B cell (primary cell): ENCODE results near the gene PRR20E. TPM values are rescaled to one million over a fixed set of nuclear protein-coding genes. Genes with fewer than 3 reads are reported as not detected.
"Not testable (repeated sequence)": the region's sequence is repeated elsewhere in the genome, so short reads cannot be mapped to it uniquely, and the experiment has no call there.

Experiments
- ATAC-seq: fragments of 200-7000 bp; cut with Tn5 transposase; one replicate; pipeline ENCODE4 v1.10.0; 2021; ENCODE audit warnings: low read depth, mild to moderate bottlenecking, moderate number of reproducible peaks, moderate library complexity
- CTCF ChIA-PET: fragments of 350-600 bp; sonication (Branson Sonifier 250); formaldehyde crosslinking; loops from one replicate; lab custom pipeline; 2021; ENCODE audit warnings: antibody characterized with exemption, inconsistent platforms; lab: Charles Lee
- POLR2A ChIA-PET: fragments of 350-600 bp; sonication (Branson Sonifier 250); formaldehyde crosslinking; loops from one replicate; lab custom pipeline; 2021; ENCODE audit warnings: antibody characterized with exemption; lab: Charles Lee
- DNase-seq: peaks from one replicate; pipeline ENCODE4 v3.0.0; 2013
- H2AFZ ChIP-seq: 2 replicates; pipeline ENCODE4 v1.6.1; 2012; ENCODE audit warnings: mild to moderate bottlenecking, low read depth, low read length; ENCODE audit not compliant: insufficient read depth, poor library complexity, severe bottlenecking
- H3K27ac ChIP-seq, 2 donors: 1 replicate in 1 of 2; 2 replicates in 1 of 2; pipeline ENCODE4 v1.5.1; 2012 to 2013; ENCODE audit warnings: low read length in 2 of 2, mild to moderate bottlenecking in 2 of 2, moderate library complexity in 1 of 2
- H3K27me3 ChIP-seq, 4 experiments: fragments of 200-600 bp in 1 of 4; sonication (generic) in 1 of 4; replicated peaks in 1 of 4; 1 replicate in 2 of 4; 2 replicates in 2 of 4; pipeline versions ENCODE4 v1.6.1 to v1.7.0; 2013 to 2016; ENCODE audit warnings: low read length in 3 of 4, mild to moderate bottlenecking in 2 of 4, mixed read lengths in 1 of 4, moderate library complexity in 1 of 4; ENCODE audit not compliant: insufficient read depth in 4 of 4, control insufficient read depth in 3 of 4; ENCODE audit errors: control extremely low read depth in 1 of 4
- H3K36me3 ChIP-seq, 2 experiments: replicated peaks in 1 of 2; 1 replicate in 1 of 2; 2 replicates in 1 of 2; pipeline versions ENCODE4 v1.6.1 to v1.7.1; 2013; ENCODE audit warnings: low read length in 1 of 2; ENCODE audit not compliant: insufficient read depth in 2 of 2, control insufficient read depth in 1 of 2; ENCODE audit errors: control extremely low read depth in 1 of 2, extremely low read depth in 1 of 2
- H3K4me1 ChIP-seq, 2 donors: fragments of 200-600 bp in 1 of 2; sonication (generic) in 1 of 2; 1 replicate in 1 of 2; 2 replicates in 1 of 2; pipeline versions ENCODE4 v1.5.1 to v1.6.1; 2013 to 2017; ENCODE audit warnings: low read length in 2 of 2; ENCODE audit not compliant: control insufficient read depth in 2 of 2, insufficient read depth in 2 of 2
- H3K4me2 ChIP-seq: replicated peaks from 2 replicates; pipeline ENCODE3; 2012; ENCODE audit warnings: mild to moderate bottlenecking, low read depth, low read length; ENCODE audit not compliant: poor library complexity, severe bottlenecking
- H3K4me3 ChIP-seq, 5 experiments: fragments of 200-600 bp in 1 of 5; sonication (generic) in 1 of 5; 1 replicate in 3 of 5; 2 replicates in 2 of 5; pipeline versions ENCODE4 v1.5.1 to v1.7.0; 2011 to 2016; ENCODE audit warnings: low read length in 4 of 5, mild to moderate bottlenecking in 4 of 5, low read depth in 2 of 5, control low read depth in 1 of 5, moderate library complexity in 1 of 5; ENCODE audit not compliant: insufficient read depth in 1 of 5; ENCODE audit errors: control extremely low read depth in 1 of 5, extremely low read depth in 1 of 5
- H3K79me2 ChIP-seq: fragments of 200-600 bp; sonication (generic); one replicate; pipeline ENCODE4 v1.6.0; 2016; ENCODE audit warnings: low read length; ENCODE audit not compliant: control insufficient read depth, insufficient read depth
- H3K9ac ChIP-seq: fragments of 200-600 bp; sonication (generic); 2 replicates; pipeline ENCODE4 v1.6.1; 2017; ENCODE audit warnings: mild to moderate bottlenecking, low read length, moderate library complexity
- H3K9me3 ChIP-seq, 3 donors: one replicate each; pipeline versions ENCODE4 v1.6.1 to v1.7.1; 2013; ENCODE audit warnings: low read length in 2 of 3; ENCODE audit not compliant: control insufficient read depth in 2 of 3, insufficient read depth in 1 of 3; ENCODE audit errors: control extremely low read depth in 1 of 3
- H4K20me1 ChIP-seq: 2 replicates; pipeline ENCODE4 v1.6.0; 2012; ENCODE audit warnings: mild to moderate bottlenecking, low read length; ENCODE audit not compliant: insufficient read depth, control insufficient read depth, poor library complexity, severe bottlenecking
- H3K27ac Mint-ChIP-seq: one replicate; pipeline ENCODE4 v1.8.0; 2021; ENCODE audit warnings: mixed read lengths
- H3K27me3 Mint-ChIP-seq: one replicate; pipeline ENCODE4 v1.8.0; 2021; ENCODE audit warnings: mixed read lengths
- H3K4me1 Mint-ChIP-seq: one replicate; pipeline ENCODE4 v1.8.0; 2021; ENCODE audit warnings: mixed read lengths
- H3K4me3 Mint-ChIP-seq: one replicate; pipeline ENCODE4 v1.8.0; 2021; ENCODE audit warnings: mixed read lengths
- H3K9me3 Mint-ChIP-seq: one replicate; pipeline ENCODE4 v1.8.0; 2022; ENCODE audit warnings: mixed read lengths; ENCODE audit not compliant: insufficient read depth
- EZH2 ChIP-seq: IDR thresholded peaks from 2 replicates; pipeline ENCODE4 v1.6.1; 2012; ENCODE audit warnings: borderline replicate concordance, low read depth, mild to moderate bottlenecking, moderate library complexity, low read length; ENCODE audit not compliant: insufficient read depth, poor library complexity, severe bottlenecking
- WGBS: methylation state at CpG from one replicate; pipeline ENCODE4 v1.1.5; 2013; ENCODE audit warnings: missing lambda C conversion rate; ENCODE audit not compliant: insufficient coverage; 5-methylcytosine and 5-hydroxymethylcytosine counted together
- intact Hi-C: fragments of 100-400 bp; cut with micrococcal nuclease; formaldehyde crosslinking; loops from one replicate; pipeline ENCODE4 v1.10.0; 2022
- polyA minus RNA-seq: library from RNA; depleted of rRNA, polyadenylated mRNA; stranded (reverse); fragments of >200 nt; gene quantifications from 2 replicates; pipeline ENCODE4 v1.2.3, GENCODE V29; 2012
- polyA plus RNA-seq: library from polyadenylated mRNA; depleted of rRNA; stranded (reverse); fragments of >200 nt; gene quantifications from 2 replicates; pipeline ENCODE4 v1.2.3, GENCODE V29; 2012
- total RNA-seq, 2 donors: library from RNA; stranded (reverse); fragments of 120-200 nt in 1 of 2; gene quantifications; 1 replicate in 1 of 2; 2 replicates in 1 of 2; pipeline versions ENCODE4 v1.2.3 to v1.2.4, GENCODE V29; 2013 to 2022
- TF ChIP-seq, protein P1 (sequence below): fragments of 200-600 bp; IDR thresholded peaks from one replicate; pipeline ENCODE4 v1.8.0; 2022; ENCODE audit warnings: antibody characterized with exemption, mild to moderate bottlenecking

The PRR20E gene
- total RNA-seq (not detected in 2 replicates), polyA plus RNA-seq (not detected in 2 replicates), polyA minus RNA-seq (not detected in 2 replicates)
- total RNA-seq (2013): not detected

DNA sequence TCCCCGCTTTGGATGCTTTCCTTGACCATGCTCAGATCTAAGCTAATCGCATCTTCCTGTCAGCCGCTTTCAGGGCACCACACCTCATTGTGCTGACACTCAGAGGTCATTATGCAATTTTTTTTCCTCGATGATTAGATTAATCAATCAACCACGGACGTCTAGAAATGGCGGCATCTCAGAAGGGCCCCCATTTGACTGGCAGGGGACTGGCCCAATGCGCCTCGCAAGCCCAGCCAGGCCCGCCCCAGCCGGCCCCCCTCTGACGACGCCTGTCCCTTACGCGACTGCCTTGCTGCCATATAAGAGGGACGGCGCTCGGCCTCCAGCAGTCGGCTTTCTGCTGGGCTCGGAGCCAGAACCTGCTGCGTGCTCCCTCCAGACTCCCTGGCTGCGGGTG, at the start of gene PRR20E:
Gene PRR20E, plus strand, starts transcription at position 301 of the 400 bp plus-strand sequence. CDS start 387 bp downstream, outside the sequence.
- H3K4me1 ChIP-seq, H3K79me2 ChIP-seq, H3K4me1 Mint-ChIP-seq, H2AFZ ChIP-seq, H3K9me3 ChIP-seq, POLR2A ChIA-PET, H3K4me3 Mint-ChIP-seq, ATAC-seq, H3K36me3 ChIP-seq, H3K4me3 ChIP-seq, H3K27me3 ChIP-seq, H4K20me1 ChIP-seq, H3K27me3 Mint-ChIP-seq, intact Hi-C loops, H3K4me2 ChIP-seq, DNase-seq, H3K27ac ChIP-seq, H3K27ac Mint-ChIP-seq, H3K9me3 Mint-ChIP-seq, H3K9ac ChIP-seq, CTCF ChIA-PET: not testable (repeated sequence)
- no CpG with 5 or more reads among the region's 22 CpGs for WGBS

DNA sequence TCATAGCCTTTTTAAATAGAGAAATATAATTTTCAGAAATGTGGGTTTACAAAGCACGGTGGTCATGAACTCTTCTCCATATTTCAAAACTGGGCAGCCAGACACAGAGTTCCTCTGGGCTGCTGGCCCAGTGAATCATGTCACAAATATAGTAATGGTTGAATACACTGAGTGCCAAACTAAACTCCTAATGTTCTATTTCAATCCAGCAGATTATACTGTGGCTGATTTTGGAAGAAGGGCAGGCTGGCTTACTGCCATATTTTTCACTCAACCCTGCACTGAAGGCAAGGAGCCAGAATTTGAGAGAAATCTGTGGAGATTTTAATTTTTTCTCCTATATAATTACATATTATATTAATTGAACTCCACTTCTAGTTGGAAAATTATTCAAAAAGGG, 43.3 kb upstream of the PRR20E start:
- WGBS: no CpG with 5 or more reads among the region's 1 CpG
- H3K27ac Mint-ChIP-seq: no peak overlapping the region
- CTCF ChIA-PET: no interaction called here
- Histone ChIP-seq H3K27ac (no peak overlapping the region), H3K4me2 (no peak overlapping the region), H3K27me3 (no peaks in the 10 kb centered on the region), H3K4me3 (no peak overlapping the region), H3K9me3 (peaks cover 0 to 5% (median 0%) of the 10 kb centered on the region in 3 donors), H3K36me3 (no peaks in the 10 kb centered on the region), H3K4me1 (no peaks in the 10 kb centered on the region), H4K20me1 (no peaks in the 10 kb centered on the region), H3K79me2 (no peaks in the 10 kb centered on the region), H3K9ac (no peak overlapping the region), H2AFZ (no peak overlapping the region)
- H3K4me1 Mint-ChIP-seq: no peaks in the 10 kb centered on the region
- no peak for DNase-seq
- intact Hi-C loops: no loop called here
- TF ChIP-seq EZH2: no peak
- TF ChIP-seq, protein P1, sequence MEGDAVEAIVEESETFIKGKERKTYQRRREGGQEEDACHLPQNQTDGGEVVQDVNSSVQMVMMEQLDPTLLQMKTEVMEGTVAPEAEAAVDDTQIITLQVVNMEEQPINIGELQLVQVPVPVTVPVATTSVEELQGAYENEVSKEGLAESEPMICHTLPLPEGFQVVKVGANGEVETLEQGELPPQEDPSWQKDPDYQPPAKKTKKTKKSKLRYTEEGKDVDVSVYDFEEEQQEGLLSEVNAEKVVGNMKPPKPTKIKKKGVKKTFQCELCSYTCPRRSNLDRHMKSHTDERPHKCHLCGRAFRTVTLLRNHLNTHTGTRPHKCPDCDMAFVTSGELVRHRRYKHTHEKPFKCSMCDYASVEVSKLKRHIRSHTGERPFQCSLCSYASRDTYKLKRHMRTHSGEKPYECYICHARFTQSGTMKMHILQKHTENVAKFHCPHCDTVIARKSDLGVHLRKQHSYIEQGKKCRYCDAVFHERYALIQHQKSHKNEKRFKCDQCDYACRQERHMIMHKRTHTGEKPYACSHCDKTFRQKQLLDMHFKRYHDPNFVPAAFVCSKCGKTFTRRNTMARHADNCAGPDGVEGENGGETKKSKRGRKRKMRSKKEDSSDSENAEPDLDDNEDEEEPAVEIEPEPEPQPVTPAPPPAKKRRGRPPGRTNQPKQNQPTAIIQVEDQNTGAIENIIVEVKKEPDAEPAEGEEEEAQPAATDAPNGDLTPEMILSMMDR: no peak
- no peaks in the 10 kb centered on the region for H3K27me3 Mint-ChIP-seq
- no peak for ATAC-seq
- no peak overlapping the region for H3K4me3 Mint-ChIP-seq
- POLR2A ChIA-PET: no interaction called here
- no peaks in the 10 kb centered on the region for H3K9me3 Mint-ChIP-seq
